HG02938 (cell line): ENCODE results near the gene RRP15.
"Not testable (repeated sequence)": the region's sequence is repeated elsewhere in the genome, so short reads cannot be mapped to it uniquely, and the experiment has no call there.

Experiments
- ATAC-seq: cut with Tn5 transposase; IDR thresholded peaks from one replicate; pipeline ENCODE4 v1.9.1; 2021; ENCODE audit warnings: mild to moderate bottlenecking, moderate library complexity; ENCODE audit not compliant: unreplicated experiment

RRP15 gene

DNA sequence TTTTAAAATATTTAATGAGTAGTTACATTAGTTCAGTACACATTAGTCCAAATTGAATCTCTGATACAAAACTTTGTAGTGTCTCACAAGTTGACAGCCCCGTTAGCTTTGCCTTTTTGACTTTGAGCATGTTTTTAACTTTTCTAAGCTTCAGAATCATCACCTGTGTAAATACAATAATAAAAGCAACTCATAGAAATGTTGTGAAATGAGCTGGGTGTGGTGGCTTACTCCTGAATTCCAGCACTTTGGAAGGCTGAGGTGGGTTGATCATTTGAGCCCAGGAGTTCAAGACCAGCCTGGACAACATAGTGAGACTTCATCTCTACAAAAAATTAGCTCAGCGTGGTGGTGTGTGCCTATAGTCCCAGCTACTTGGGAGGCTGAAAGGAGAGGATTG is 11.1 kb downstream of the RRP15 start:
- no peak for ATAC-seq

DNA sequence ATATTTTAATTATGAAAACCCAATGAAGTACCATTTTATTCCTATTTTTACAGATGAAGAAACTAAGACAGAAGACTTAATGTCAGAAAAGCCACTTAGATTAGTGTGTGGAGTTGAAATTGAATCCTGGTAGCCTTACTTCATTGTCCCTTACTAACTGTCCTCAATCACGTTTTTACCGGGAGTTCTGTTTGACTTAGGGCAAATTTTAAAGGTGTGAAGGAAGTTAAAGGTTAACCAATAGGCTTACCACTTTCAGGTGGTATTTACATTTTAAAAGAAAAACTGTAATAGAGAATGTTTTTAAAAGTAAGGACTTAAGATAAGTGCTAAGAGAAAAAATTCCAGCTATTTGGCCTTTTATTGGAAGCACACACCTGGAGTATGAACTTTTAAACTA is 12.4 kb downstream of the RRP15 start:
- no peak for ATAC-seq

DNA sequence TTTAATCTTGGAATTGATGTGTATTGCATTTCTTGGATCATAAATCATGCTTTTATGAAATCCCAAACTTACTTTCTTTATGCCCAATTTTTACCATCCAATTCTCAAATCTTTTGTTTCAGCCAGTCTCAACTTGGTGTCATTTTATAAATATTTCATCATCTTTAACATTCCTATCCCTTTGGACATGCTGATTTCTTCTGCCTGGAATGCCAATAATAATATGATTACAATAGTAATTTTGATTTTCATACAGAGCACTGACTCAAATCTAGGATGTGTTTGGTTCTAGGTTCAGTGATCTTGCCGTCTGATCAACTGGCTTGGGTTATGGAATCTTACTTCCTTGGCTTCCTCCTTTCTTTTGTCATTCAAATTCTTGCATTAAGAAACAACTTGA is 12.8 kb downstream of the RRP15 start:
- ATAC-seq = no peak

DNA sequence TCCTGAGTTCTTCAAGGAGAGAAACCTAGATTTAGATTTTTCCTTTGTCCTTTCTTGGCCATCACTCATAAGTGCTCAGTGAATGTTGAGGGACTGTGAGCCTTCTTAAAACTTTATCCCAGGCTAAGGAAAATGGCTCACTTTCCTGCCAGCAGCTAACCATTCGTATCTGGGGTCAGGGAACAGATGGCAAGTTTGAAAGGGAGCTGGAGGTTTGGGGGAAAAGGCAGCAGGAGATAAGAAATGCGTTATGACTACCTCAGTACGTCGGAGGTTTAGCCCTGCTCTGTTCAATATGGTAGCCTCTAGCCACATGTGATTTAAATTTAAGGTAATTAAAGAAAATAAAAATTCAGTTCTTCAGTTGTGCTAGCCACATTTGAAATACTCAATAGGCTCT is 13.3 kb downstream of the RRP15 start:
- no peak for ATAC-seq

DNA sequence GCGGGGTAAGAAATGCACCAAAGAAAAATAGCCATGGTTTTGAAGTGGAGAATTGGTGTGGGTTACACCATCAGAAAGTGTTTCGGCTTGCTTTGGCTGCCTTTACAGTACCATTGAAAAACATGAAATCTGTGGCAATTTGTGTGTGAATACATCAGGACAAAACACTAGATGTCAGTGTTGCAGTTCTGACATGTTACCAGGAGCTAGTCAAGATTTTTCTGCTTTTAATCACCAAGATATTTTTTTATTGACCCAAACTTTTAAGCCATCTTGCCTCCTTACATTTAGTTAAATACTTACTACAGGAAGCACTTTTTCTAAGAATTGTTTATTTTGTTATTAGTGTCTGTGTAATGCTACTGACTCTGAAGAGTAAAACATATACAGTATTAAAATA is 14.3 kb downstream of the RRP15 start:
- no peak for ATAC-seq

DNA sequence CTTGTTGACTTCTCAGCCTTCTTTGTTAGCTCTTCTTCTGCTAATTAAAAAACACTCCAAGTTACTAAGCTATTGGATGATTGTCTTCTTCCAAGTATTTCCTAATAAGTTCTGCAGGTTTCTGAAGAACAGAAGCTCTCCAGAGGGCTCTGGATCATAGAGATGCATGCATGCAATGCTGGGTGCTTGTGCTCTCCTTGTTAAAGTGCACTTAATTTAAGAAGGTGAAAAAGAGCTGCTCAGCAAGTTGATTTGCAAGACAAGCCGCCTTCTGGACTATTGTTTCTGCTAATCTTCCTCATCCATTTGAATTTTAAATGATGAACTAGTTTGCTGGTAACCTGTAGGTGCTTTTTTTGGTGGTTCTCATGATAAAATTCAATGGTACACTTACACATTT is 16.1 kb downstream of the RRP15 start:
- no peak for ATAC-seq

DNA sequence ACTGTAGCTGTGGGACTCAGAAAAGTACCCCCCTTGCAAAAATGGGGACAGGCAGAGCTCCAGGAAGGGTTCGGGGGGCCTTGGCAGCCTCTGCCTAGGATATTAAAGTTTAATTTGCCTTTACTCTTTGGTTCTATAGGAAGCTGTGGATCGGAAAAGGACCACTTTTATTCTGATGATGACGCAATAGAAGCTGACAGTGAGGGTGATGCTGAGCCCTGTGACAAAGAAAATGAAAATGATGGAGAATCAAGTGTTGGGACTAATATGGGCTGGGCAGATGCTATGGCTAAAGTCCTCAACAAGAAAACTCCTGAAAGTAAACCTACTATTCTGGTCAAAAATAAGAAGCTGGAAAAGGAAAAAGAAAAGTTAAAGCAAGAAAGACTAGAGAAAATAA is 17.1 kb downstream of the RRP15 start:
- no peak for ATAC-seq

DNA sequence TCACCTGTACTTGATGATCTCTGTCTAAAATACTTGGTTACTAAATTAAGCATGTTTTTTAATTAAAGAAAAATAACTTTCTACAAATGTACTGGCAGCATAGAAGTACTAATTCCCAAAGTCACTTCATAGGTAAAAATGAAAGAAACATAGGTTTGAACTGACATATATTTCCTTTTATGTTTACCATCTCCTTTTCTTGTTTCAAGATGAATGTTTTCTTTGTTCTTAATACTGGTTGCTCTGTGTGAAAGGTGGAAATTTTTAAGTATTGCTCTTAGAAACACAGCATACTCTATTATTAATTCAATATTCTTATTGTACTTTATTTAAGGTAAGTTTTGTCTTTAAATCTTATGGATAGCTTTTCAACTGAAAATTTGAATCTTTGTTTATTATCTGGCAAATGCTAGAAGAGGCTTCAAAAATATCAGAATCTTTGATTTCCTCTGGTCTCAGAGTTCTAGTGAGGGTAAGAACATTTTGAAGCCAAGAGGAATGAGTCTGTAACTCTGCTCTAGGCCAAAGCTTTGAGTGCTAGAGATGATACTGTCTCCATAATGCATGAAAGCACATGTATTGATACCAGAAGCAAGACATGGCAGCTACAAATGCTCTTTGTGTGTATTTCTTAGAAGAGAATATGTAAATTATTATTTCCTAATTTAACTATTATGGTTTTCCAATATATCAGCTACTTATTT is 18.2 kb downstream of the RRP15 start:
- ATAC-seq = no peak

DNA sequence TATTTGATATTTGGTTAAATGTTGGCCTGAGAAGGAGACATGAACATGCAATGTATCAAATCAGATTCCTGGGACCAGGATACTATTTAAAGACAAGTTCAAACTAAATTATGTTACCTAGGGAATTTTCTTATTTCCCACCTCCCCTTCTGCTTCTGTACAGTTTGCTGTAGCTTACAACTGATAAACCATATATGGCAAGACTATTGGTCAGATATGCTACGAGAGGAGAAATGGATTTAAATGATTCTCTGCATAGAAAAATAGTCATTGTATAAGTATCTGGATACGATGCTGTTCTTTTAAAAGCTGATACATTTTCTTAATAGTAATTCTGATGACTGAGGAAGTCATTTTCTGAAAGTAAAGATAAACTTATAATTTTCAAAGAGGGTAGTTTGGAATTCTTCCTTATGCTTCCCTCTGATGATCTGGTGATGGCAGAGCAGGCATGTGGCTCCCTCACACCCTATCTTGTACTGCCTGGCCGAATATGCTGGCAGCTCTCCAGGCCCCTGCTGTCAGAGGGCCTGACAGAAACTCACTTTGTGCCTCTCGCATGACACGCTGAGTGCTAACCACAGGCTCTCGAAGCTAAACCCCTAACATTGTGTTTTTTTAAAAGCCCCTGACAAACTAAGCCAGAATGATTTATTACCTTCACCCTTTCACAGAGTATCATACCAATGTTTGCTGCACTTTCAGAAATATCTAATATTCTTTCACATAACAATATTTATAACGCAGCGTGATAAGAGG is 19.4 kb downstream of the RRP15 start:
- peak; percentile 69 for ATAC-seq

DNA sequence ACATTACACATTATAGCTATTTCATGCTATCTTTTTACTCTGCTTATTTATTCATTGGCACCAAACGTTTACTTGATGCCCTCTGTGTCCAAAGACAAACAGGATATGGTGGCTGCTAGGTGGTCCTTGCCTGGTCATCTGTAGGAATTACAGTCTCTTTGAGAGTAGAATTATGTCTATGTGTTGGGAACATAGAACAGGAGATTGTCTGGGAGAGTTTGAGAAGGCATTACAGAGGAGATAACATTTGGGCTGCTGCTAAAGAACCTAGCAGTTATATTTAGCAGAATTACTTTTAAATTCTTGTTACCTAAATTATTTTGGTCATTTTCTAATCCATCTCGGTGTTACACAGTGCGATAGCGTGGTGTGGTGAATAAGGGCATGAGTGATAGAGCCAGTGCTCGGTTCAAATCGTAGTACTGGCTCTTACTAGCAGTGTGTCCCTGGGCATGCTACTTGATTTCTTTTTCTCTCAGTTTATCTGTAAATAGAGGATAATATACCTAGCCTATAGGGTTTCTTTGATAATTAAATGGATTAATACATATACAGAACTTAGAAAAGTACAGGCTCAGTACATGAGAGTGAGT is 20.5 kb downstream of the RRP15 start:
- ATAC-seq = no peak

DNA sequence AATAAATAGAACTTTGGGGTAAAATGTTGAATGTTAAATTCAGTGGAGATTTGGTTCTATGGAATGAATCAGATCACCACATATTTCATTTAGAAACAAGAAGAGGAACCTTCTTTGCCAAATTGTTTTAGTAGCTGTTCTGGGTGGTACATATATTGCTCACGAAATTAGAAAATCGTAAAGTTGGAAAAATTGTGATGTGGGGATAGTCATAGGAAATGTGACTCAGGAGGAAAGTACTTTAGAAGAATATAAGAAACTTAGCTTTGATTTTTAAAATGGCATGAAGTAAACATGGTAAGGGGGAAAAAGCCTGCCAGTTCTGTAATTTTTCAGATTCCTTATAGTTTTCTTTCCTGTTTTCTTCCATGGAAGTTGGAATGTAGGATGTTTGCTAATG is 27.4 kb downstream of the RRP15 start:
- ATAC-seq = no peak

DNA sequence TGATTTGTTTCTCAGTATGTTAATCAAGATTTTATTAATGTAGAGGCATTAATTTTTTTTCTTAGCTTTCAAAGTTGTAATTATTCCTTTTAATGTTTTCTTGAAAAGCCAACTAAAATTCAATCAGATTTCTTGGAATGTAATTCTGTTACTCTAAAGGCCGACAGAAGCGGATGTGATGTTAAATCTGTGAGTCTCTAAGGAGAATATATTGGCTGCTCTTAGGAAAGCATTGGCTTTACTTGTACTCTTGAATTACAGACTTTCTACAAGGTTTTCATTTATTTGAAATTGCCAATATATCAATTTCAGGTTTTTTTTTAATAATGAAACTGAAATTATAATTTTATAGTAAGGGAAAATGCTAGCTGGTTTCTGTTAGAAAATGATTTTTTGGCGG is 29.2 kb downstream of the RRP15 start:
- no peak for ATAC-seq

DNA sequence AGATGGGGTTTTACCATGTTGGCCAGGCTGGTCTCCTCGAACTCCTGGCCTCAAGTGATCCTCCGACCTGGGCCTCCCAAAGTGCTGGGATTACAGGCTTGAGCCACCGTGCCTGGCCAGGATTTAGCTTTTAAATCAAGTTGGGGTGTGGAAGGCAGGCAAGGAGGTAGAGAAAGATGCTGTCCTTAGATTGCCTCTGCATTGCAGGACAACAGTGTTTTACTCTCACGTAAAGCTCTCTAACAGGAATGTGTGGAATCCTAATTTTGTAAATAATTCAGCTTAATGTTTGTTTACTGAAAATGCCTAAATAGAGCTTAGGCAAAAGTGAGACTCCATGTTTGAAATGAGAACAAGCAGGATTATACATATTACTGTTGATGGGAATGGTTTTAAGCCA is 30.5 kb downstream of the RRP15 start:
- no peak for ATAC-seq

DNA sequence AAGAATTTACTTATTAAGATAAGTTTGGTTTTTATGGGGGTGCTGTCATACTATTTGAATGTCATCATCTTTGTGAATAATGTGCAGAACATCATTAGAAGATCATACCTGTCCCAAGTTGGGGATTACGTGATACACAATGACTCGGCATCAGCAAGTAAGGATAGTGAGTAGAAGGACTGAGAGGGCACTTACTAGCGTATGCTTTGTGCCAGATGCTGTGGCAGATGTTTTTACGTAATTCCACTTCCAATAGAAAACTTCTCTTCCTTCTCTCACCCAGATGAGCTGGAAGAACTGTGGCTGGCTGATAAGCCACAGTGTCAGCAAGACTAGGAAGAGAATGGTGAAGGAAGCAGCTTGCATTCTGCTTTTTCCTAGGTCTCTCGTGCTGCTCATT is 32.0 kb downstream of the RRP15 start:
- no peak for ATAC-seq

DNA sequence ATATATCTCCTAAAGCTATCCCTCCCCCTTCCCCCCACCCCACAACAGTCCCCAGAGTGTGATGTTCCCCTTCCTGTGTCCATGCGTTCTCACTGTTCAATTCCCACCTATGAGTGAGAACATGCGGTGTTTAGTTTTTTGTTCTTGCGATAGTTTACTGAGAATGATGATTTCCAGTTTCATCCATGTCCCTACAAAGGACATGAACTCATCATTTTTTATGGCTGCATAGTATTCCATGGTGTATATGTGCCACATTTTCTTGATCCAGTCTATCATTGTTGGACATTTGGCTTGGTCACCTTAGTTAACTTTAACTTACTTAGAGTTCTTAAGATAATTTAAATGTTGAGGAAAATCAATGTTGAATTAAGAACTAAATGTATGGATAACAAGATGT is 35.1 kb downstream of the RRP15 start:
- not testable (repeated sequence) for ATAC-seq

DNA sequence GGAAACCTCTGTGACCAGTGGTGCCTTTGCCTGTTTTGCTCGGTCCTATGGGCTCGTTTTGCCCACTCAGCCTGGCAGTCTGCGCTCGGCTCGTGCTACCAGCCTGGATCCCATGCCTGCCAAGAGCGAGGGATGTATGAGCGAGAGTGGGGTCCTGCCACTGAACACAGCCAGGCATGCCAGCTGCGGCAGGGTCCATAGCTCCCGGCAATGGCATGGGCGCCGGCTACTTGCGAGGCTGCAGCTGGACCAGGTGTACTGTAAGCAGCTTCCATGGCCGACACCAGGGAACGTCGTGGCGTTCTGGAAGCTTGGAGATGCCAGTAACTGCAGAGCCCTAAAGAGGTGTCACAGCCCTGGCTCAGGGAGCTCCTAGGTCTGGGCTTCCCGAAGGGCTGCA is 37.7 kb downstream of the RRP15 start:
- no peak for ATAC-seq

DNA sequence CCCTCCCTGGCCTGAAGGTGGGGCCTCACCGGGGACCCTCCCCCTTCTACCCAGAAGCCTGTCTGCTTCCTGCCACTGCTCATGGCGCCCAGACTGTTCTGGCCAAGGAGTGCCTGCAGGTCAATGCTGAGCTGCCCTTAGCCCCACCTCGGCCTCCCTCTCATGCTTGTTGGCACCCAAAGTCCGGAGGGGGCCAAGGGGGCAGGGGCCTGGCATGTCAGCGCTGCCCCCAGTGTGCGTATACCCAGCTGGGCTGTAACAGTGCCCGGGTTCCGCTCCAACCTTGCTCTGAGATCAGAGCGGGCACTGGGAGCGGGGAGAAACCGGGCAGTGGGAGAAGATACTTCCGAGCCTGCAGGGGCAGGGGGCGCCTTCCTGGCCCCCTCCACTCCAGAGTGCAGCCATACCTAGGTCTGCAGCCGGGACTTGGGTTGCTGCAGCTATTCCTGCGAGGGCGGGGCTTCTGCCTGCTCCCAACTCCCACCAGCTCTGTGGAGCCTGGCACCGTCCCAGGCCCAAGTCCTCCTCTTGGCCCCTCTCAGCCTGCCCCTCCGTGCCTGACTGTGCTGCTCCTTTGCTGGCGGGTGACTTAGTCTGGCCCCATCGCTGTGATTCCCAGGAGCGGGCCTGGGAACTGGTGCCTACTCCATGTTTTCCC is 38.6 kb downstream of the RRP15 start:
- ATAC-seq = no peak

DNA sequence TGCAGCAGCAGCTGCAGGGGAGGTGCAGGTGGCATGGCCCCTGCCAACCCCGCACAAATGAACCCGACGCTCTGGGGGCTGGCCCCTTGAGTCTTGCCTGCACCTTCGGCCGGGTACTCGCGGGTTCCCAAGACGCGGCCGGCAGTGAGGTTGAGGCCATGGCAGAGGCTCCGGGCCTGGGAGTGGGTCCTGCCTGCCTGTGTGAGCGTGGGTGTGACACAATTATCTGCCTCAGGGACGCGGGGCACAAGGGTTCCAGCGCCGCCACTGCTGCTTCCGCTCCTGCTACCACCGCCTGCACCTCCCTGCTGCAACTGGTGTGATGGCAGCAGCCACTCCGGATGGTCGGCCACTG is 39.1 kb downstream of the RRP15 start:
- no peak for ATAC-seq

DNA sequence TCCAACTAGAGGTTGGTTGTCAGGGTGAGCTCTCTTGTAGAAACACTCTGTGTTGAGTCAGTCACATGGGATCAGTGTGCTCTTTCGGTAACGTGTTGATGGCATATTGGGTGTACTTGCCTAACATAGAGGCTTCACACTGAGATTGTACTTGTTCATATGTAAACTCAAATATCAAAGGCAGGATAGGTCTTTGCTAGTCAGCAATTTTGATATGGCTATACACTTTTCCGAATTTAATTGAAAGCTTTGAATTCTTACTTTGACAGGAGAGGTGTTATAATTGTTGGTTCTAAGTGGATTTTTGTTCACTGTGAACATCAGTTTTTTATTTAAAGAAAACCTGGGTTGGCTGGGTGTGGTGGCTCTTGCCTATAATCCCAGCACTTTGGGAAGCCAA is 43.7 kb downstream of the RRP15 start:
- no peak for ATAC-seq

DNA sequence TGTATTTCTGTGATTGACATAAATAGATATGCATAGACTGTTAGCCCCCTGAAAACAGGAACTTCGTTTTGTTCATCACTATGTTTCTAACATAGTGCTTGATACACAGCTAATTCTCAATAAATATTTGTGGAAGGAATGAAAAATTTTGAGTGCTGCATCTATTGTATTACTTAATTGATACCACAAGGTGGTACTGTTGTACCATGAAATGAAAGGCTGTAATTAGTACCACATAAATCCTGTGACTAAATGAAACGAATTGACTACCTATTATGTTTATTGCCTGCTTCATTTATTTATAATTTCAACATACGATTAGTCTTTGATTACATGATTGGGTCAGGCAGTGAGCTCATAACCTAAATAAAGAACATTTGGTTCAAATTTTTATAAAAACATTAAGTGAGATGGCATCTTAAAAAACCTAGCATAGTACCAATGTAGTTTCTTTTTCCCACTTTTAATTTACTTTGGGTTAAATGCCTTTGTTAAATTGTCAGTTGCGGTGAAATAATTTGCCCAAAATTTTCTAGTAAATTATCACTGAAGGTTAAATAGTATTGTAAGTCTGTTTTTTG is 45.0 kb downstream of the RRP15 start:
- ATAC-seq = peak; percentile 83

DNA sequence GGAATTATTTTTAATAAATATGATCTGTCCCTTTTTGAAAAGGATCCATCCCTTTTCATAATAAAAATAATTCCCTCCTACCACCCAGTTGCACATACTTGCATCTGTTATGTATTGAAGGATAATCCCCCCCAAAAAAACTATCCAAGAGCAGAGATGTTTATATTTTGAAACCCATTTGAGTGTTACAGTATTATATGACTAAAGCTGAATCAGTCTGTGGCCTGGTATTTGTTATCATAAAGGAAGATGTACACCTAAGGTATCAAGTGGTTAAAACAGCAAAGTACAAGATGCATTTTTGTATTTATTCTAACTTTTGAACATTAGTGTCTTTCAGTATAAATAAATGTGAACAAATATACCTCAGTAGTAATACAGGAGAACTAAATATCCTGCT is 47.3 kb downstream of the RRP15 start:
- ATAC-seq = no peak

DNA sequence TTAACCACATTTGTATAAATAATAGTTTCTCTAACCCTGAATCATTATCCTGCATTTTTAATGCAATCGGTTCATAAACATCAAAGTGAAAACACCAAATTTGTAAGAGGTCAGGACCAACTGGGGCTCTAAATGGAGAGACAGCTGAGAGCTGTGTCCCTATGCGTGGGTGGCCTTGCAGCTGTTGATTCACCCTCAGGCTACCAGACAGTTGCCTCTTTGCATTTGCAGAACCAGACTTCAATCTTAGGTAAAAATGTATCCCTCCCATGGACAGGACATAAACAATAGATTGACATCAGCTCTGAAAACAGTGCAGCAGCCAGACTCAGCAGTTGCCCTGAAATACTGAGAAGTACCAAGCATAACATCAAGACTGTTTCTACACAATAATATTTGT is 51.2 kb downstream of the RRP15 start:
- no peak for ATAC-seq
